Cardiac septum (tissue), 1 donor: ENCODE measurements around the gene PLD3. TPM values are rescaled to one million over a fixed set of nuclear protein-coding genes. Genes with fewer than 3 reads are reported as not detected.
A peak's percentile ranks its signal among the peaks of the same experiment; 100 is the strongest.

ENCODE experiments used
- DNase-seq: peaks from one replicate; pipeline ENCODE4 v3.0.0-alpha.2; 2020; ENCODE audit warnings: low spot score
- intact Hi-C: fragments of 100-400 bp; cut with DNase I; formaldehyde crosslinking; loops from one replicate; pipeline ENCODE4 v1.14.0; 2022
- total RNA-seq: library from RNA; stranded (reverse); fragmentation: NEBNext Ultra II Directional; extraction: Animal tissue kit (Norgen Biotek cat#: 25700); gene quantifications from one replicate; pipeline ENCODE4 v1.2.1, GENCODE V29; 2021
- donor health status: DM: no; HTN: no; CAD: no.

PLD3 gene
- total RNA-seq, 1 donor from 2014 or later = 163 TPM

DNA sequence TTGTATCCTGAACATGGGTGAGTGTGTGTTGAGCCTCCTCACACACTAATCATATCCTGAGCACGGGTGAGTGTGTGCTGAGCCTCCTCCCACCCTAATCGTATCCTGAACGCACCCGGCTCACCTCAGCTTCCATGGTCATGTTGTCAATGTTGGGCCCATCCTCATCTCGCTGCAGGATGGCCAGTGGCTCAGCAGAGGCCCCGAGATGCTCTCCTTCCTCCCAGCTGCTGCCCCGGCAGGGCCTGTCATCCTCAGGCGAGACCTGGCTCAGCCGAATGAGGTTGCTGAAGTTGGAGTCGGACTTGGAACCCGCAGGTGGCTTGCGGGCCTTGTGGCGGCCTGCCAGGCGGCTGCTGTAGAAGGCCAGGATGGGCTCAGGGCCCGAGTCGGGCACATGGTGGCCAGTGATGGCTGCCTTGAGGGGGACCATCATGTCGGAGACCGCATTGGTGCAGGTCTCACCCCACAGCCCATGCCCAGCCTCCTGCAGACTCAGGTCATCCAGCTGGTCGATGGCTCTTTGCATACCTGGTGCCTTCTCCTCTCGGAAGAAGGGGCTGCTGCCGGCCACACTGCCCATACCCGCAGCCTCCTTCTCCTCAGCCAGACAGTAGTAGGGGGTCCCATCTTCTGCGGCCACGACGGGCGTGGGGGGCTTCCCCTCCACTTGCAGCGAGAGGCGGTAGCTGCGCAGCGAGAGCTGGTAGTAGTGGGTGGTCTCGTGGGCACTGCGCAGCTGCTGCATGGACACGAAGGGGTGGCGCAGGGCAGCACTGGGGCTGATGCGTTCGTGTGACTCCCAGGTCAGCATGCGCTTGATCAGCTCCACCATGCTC lies 31.9 kb downstream of the PLD3 start:
- no peak for DNase-seq
- intact Hi-C loops = no loop called here

DNA sequence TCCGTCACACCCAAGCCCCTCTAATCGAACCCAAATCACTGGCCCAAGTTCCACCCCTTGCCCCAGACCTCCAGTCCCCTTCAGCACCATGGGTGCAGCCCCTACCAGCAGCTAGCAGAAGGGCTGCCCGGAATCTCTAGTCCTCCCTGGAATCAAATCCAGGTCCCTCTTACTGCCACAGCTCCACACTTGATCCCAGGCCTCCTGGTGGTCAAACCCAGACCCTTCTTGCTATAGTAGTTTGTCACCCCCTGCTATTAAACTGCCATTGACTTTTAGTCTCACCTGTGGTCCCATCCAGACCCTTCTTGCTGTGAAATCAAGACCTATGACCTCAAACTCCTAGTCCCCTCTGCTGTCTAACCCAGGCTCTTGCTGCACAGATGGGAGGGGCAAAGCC lies 32.8 kb downstream of the PLD3 start:
- no peak for DNase-seq

DNA sequence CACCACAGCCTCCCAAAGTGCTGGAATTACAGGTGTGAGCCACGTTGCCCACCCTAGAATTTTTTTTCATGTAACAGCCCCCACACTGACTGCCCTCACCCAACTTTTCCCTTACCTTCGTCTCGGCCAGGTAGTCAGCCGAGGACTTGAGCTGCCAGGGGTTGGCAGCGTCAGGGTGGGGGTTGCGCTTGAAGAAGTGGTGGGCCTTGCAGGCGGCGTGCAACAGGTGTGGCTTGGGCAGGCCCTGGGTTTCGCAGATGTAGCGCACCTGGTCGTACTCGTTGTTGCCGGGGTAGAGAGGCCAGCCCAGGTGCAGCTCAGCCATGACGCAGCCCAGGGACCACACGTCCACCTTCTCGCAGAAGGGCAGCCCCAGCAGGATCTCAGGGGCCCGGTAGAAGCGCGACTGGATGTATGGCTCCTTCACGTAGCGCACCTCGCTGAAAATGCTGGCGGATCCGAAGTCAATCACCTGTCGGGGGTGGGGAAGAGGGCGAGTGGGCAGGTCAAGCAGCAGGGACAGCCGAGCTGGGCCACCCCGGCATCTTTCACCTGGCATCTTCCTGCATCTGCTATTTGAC lies 35.3 kb downstream of the PLD3 start:
- no peak for DNase-seq
- intact Hi-C loops = no loop called here

More for the DNA sequence above, 32.8 kb downstream of the PLD3 start:
- intact Hi-C loops = no loop called here

DNA sequence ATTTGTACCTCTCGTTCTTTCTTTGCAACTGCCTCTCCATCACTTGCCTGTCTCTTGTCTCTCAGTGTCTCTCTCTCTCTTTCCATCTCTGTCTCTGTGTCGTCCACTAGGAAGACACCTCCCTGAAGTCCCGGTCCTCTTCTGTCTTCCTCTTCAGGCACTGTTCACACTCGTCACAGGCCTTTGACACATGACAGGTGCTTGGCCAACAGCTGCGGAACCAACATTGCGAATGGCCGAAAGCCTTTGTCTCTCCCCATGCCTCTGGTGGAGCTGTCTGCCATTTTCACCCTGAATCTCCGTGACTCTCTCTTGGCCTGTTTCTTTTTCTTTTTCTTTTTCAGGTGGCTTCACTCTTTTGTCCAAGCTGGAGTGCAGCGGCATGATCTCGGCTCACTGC lies 38.7 kb downstream of the PLD3 start:
- intact Hi-C loops = no loop called here
- DNase-seq = no peak

DNA sequence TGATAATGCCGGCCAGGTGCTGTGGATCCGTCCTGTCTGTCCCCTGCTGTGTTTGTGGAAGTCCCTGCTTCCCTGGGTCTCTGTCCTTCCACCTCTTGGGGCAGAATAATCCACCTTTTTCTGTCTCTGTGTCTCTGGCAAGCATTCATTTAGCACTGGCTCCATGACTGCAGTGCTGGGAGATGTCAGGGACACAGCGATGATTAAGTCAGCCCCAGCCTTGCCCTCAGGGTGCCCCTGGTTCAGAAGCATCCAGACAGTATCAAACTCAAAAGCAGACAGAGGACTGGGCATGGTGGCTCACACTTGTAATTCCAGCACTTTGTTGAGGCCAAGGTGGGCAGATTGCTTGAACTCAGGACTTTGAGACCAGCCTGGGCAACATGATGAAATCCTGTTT lies 40.0 kb downstream of the PLD3 start:
- DNase-seq = no peak
- intact Hi-C loops = no loop called here

DNA sequence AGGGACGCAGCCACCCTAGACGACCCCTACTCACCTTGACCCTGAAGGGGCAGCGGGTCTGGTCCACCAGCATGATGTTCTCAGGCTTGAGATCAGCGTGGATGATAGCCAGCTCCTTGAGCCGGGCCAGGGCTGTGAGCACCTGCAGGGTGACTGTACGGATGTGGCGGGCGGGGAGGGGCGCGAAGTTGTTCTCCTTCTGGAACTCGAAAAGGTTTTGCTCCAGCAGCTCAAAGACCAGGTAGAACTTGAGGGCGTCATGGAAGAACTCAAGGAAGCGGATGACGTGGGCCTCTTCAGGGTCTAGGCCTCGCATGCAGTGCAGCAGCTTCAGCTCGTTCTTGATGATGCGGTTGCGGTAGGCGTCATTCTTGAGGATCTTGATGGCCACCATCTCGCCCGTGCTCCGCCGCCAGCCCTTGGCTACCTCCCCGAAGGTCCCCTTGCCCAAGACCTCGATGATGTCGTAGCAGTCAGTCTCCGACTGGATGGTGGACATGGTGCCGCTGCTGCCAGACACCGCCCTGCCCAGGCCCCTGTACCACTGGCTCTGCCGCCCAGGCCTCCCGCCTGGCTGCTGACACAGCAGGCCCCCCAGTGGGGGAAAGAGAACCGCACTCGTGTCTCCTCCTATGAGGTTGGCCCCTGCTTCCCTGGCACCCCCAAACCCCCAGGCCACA lies 41.0 kb downstream of the PLD3 start:
- DNase-seq = no peak
- intact Hi-C loops = no loop called here

DNA sequence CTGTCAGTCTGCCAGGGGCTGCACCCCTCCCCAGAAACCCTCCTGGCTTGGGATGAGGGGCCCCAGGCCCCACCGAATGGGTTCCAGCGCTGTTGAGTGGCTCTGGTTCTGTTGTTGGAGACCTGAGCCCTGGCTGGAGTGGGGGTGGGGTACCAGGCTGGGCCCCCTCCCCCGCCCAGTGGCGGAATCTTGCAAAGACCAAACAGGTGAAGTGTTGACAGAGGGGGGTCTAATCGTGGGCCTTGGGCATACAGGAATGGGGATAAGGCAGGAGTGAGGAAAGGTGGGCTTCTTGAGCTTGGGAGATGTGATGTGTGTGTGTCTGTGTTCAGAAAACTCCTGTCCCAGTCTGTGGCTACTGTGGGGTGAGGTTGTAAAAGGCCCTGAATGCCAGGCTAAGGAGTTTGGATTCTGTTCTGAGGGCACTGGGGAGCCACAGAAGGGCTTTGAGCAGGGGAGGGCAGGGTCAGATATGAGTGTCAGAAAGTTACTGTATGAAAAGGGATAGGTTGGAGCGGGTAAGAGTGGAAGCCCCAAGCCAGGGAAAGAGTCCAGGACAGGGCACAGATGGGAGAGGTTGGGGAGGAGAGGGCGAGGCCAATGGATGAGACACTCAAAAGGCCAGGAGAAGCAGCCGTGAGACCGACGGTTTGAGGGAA lies 41.7 kb downstream of the PLD3 start, which contains the start of gene HIPK4:
HIPK4 (minus strand) TSS at position 98 of the 659 bp plus-strand sequence. CDS start 279 bp downstream, outside the sequence.
- intact Hi-C loops = no loop called here

DNA sequence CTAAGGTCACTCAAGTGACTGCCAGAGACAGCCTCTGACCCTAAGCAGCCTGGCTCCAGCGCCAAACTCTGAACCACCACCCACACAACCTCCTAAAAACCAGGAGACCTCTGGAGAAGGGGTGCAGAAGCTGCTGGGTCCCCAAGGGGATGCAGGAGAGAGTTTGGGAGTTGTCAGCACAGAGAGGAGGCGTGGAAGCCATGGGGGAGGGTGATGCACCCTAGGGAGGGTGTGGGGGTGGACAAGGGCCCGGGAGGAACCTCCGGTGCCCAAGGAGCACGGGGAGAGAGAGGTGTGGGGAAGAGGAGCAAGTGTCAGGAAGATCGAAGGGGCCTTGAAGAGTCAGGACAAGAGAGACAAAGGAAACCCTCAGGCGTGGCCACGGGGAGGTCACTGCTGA lies 43.6 kb downstream of the PLD3 start:
- intact Hi-C loops = no loop called here
- DNase-seq = no peak

More for the DNA sequence above, 41.7 kb downstream of the PLD3 start, which contains the start of gene HIPK4:
- no peak for DNase-seq

DNA sequence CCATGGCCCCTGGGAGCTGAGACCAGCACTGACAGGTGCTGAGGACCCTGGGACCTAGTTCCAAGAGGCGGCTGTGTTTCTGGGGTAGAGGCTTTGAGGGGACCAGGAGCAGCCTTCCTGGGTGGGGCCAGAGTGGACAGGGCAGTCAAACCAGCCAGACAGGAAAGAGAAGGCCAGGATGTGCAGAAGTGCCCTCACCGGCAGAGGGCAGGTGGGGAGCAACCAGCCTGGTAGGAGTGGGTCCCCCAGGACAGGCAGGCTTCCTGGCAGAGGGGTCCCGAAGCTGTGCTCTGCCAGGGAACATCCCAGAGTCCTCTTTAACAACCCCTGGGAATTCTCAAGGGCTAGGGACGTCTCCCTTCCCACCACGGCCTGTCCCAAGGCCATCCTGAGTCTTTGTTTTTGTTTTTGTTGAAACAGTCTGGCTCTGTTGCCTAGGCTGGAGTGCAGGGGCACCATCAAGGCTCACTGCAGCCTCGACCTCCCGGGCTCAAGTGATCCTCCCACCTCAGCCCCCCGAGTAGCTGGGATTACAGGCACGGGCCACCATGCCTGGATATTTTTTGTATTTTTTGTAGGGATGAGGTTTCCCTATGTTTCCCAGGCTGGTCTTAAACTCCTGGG lies 44.5 kb downstream of the PLD3 start:
- intact Hi-C loops = no loop called here
- no peak for DNase-seq

DNA sequence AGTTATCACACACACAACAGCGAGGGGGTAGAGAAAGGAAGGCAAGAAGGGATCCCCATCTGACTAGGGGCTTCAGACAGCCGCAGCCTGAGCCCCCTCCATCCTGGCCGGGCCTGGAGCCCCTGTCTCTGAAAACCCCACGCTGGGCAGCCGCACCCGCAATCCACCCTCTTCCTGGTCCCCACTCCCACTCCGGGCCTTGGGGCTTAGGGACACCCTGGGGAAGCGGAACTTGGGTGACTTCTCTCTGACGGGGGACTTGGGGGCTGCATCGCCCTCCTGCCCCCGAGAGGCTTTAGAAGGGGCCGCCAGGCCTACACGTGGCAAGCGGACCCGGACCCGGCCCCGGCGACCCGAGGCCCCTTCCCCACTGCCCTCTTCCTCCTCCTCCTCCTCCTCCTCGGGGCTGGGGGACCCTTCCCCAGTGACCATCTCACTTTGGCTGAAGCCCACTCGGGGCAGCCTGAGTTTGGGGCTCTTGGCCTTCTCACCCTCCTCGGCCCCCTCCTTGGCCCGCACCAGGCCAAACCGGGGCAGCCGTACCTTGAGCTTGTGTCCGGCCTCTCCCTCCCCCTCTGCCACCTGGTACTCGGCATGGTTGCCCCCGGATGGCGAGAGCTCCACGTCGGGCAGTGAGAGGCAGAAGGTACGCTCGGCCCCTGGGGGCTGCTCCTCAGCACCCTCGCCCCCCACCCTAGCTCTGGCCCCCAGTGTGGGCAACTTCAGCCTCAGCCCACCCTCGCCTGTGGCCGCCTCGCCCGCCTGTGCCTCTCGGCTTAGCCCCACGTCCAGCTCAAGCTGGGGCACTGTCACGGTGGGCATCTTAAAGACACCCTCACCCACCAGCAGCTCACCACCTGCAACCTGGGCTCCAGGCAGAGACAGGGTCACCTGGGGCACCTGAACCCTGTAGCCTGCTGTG lies 45.7 kb downstream of the PLD3 start:
- intact Hi-C loops = no loop called here
- DNase-seq = no peak

DNA sequence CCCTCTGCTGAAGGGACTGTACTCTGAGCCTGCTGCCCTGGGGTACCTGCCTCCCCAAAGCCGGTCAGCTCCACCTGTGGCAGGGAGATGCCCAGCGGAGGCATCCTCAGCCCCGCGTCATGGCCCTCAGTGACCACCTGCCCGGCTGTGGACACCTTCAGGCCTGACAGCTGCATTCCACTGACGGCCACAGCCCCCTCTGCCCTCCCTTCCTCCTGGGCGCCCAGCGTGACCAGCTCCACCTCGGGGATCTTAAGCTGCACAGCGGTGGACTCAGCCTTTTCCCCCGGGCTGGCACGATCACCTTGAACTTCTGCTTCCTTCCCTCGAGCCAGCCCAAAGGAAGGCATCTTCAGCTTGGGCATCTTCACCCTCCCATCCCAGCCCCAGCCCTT lies 46.3 kb downstream of the PLD3 start:
- DNase-seq = no peak
- intact Hi-C loops = no loop called here

DNA sequence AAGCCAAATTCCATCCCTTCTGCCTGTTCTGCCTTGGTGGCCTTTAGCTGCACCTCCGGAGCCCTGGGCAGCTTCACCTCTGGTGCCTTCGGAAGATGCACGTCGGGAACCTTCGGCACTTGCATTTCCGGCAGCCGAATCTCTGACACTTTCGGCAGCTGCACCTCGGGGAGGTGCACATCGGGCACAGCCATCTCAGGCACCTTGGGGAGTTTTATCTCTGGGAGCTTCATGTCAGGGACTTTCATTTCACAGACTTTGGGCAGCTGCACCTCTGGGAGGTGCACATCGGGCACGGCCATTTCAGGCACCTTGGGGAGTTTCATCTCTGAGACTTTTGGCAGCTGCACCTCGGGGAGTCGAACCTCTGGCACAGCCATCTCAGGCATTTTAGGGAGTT lies 47.5 kb downstream of the PLD3 start:
- intact Hi-C loops = no loop called here
- DNase-seq = no peak

DNA sequence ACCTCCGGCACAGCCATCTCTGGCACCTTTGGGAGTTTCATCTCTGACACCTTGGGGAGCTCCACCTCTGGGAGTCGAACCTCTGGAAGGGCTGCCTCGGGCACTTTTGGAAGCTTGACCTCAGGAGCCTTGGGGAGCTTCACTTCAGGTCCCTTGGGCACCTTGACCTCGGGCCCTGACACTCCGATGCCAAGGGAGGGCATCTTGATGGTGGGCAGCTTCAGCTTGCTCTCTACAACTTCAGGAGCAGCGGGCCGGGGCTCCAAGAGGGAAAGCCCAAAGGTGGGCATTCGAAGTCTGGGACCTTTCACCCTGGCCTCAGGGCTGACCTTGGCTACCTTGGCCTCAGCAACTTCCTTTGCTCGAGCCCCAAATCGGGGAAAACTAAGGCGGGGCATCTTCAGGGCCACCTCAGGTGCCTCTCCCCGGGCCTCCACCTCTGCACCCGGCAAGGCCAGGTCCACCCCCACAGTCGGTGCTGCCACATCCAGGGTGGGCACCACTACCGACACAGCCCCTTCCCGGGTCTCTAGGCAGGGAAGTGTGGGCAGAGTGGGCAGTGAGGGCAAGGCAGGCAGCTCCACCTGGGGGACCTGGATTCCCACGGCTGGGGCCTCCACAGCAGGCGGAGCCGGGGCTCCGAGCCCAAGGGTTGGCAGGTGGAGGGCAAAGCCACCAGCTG lies 48.5 kb downstream of the PLD3 start:
- intact Hi-C loops = no loop called here
- DNase-seq = no peak

DNA sequence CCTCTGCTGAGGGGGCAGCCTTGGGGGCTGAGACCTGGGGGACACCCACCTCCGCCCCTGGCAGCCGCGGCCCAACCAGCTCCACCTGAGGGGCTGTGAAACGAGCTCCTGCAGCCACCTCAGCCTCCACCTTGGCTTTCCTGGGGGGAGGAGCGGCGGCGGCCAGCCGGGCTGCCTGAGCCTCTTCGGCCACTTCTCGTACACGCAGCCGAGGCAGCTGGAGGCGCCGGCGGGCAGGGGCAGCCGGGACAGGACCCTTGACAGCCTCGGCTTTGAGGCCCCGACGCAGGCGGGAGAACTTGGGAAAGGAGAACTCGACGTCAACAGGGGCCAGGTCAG lies 49.0 kb downstream of the PLD3 start:
- no peak for DNase-seq
- intact Hi-C loops = no loop called here

DNA sequence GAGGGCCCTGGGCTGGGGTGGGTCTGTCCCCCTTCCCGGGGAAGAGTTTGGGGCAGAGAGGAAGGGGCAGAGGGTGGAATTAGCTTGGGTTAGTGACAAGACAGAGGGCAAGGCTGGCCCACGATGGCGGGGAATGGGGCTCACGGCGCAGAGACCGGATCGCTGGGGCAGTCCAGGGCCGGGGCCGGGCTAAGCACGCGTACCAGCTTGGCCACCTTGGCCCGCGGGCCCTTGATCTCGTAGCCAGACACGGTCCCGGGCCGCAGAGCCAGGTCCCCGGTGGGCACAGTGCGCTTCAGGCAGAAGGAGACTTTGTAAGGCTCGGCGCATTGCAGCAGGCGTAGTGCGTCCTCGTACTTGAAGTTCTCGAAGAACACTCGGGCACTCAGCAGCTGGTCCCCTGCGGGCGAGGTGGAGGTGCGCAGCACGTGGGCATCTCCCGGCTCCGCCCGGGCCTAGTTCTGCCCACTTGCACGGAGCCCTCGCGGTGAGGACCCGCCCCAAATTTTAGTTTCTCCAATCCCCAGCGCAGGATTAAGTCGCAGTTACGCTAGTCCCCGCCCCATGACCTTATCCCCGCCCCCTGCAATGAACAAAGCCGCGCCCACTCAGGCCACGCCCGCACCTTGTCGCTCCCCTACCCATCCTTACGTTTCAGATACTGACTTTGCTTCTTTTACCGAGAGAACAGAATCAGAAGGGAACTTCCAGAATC lies 50.1 kb downstream of the PLD3 start:
- no peak for DNase-seq
- intact Hi-C loops = no loop called here

DNA sequence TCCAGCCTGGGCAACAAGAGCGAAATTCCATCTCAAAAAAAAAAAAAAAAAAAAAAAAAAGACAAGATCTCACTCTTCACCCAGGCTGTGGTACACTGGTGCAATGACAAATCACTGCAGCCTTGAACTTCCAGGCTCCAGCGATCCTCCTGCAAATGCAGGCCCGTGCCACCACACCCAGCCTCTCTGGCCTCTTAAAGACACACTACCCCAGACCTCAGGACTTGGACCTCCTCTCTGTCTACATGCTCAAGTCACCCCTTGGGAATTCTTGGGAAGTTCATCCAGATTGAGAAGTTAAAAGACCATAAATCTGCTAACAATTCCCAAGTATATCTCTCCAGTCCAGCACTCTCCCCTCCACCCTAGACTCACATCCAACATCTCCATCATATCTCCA lies 52.1 kb downstream of the PLD3 start:
- no peak for DNase-seq
- intact Hi-C loops = no loop called here

DNA sequence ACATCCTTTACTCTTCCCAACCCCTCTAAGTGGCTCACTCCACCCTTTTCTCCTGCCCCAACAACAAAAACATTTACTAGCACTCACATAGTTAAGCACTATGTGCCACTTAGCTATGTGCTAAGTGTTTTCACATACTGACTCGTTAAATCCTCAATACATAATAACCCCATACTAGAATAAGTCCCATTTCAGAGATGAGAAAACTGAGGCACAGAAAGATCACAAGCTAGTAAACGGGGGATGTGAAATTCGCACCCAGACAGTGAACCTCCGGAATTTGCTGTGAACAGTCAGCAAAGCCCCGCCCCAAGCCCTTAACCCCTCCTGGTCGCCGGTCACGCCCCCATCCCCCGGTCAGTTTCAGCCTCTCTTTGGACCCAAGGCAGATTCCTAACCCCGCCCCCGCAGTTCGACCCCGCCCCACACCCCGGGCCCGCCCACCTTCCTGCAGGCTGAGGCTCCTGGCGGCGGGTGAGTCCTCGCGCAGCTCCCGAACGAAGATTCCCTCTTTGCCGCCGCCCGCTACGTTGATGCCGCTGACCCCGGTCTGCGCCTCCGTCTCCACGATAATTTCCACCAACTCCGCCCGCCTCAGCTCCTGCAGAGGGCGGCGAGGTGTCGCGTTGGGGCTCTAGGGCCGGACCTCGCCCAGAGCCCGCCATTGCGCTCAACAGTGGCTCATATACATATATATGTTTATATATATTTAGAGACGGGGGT lies 54.9 kb downstream of the PLD3 start:
- intact Hi-C loops = no loop called here
- DNase-seq = peak; percentile 95
